OCI-LY7 (cell line): ENCODE data around the gene CENPH. TPM values are rescaled to one million over a fixed set of nuclear protein-coding genes. Genes with fewer than 3 reads are reported as not detected.

Experiments
- BruUV-seq: library from RNA; stranded (reverse); fragments of 400-500 nt; replicated peaks from 2 replicates; lab custom pipeline; 2021; lab: Mats Ljungman, UMichigan
- CTCF ChIA-PET: fragments of 300-600 bp; sonication (Branson Sonifier 250); formaldehyde crosslinking; loops from one replicate; lab custom pipeline; 2022; ENCODE audit warnings: antibody characterized with exemption; ENCODE audit not compliant: unreplicated experiment; lab: Charles Lee
- POLR2A ChIA-PET: fragments of 300-600 bp; sonication (Branson Sonifier 250); formaldehyde crosslinking; loops from one replicate; lab custom pipeline; 2022; ENCODE audit warnings: antibody characterized with exemption; lab: Charles Lee
- DNase-seq: peaks from one replicate; pipeline ENCODE4 v3.0.0-alpha.2; 2015; ENCODE audit warnings: low spot score
- H2AFZ ChIP-seq: fragments of 200-600 bp; sonication (generic), shearing (Covaris generic); 2 replicates; pipeline ENCODE4 v1.6.1; 2014; ENCODE audit warnings: mild to moderate bottlenecking, antibody characterized with exemption, low read length, moderate library complexity
- H3K27ac ChIP-seq: fragments of 200-600 bp; sonication (generic); 2 replicates; pipeline ENCODE4 v1.5.1; 2014; ENCODE audit warnings: mixed run types, low read depth, mild to moderate bottlenecking, moderate library complexity, low read length, inconsistent platforms; ENCODE audit not compliant: poor library complexity, severe bottlenecking
- H3K36me3 ChIP-seq: fragments of 200-600 bp; sonication (generic); 2 replicates; pipeline ENCODE4 v1.6.1; 2014; ENCODE audit warnings: mild to moderate bottlenecking, antibody characterized with exemption, low read length, moderate library complexity, mixed read lengths; ENCODE audit not compliant: insufficient read depth
- H3K4me1 ChIP-seq: fragments of 200-600 bp; sonication (generic); 2 replicates; pipeline ENCODE4 v1.5.1; 2014; ENCODE audit warnings: mild to moderate bottlenecking, low read length; ENCODE audit not compliant: insufficient read depth, poor library complexity, severe bottlenecking
- H3K4me2 ChIP-seq: fragments of 200-600 bp; sonication (generic); 2 replicates; pipeline ENCODE4 v1.6.1; 2014; ENCODE audit warnings: mild to moderate bottlenecking, low read length
- H3K4me3 ChIP-seq: fragments of 200-600 bp; sonication (generic); 2 replicates; pipeline ENCODE4 v1.5.1; 2014; ENCODE audit warnings: mild to moderate bottlenecking, low read depth, low read length; ENCODE audit not compliant: poor library complexity, severe bottlenecking
- H3K79me2 ChIP-seq: fragments of 200-600 bp; sonication (generic); 2 replicates; pipeline ENCODE4 v1.6.1; 2016; ENCODE audit warnings: low read depth, mild to moderate bottlenecking, low read length, moderate library complexity, mixed read lengths; ENCODE audit not compliant: insufficient read depth
- H3K9me2 ChIP-seq: fragments of 200-600 bp; sonication (generic); 2 replicates; pipeline ENCODE4 v1.6.1; 2016; ENCODE audit warnings: mild to moderate bottlenecking, low read length, mixed read lengths; ENCODE audit not compliant: insufficient read depth
- H3K9me3 ChIP-seq: fragments of 200-600 bp; sonication (generic); 2 replicates; pipeline ENCODE4 v1.6.1; 2014; ENCODE audit warnings: mild to moderate bottlenecking, mixed run types, low read length, mixed read lengths
- H4K20me1 ChIP-seq: fragments of 200-600 bp; sonication (generic); 2 replicates; pipeline ENCODE4 v1.6.1; 2014; ENCODE audit warnings: mild to moderate bottlenecking, antibody characterized with exemption, low read length, moderate library complexity, mixed read lengths; ENCODE audit not compliant: insufficient read depth
- CTCF ChIP-seq: fragments of 200-600 bp; sonication (generic); conservative IDR thresholded peaks from 2 replicates; pipeline ENCODE4 v1.5.1; 2014; ENCODE audit warnings: mild to moderate bottlenecking, antibody characterized with exemption, low read length, moderate library complexity, mixed read lengths
- EZH2phosphoT487 ChIP-seq: fragments of 200-600 bp; sonication (generic); IDR thresholded peaks from 2 replicates; pipeline ENCODE4 v1.6.1; 2018; ENCODE audit warnings: low read depth, borderline replicate concordance, mild to moderate bottlenecking, mixed run types, antibody characterized with exemption, low read length, moderate library complexity, mixed read lengths
- intact Hi-C: fragments of 100-400 bp; cut with micrococcal nuclease; formaldehyde crosslinking; loops from one replicate; pipeline ENCODE4 v1.10.0; 2022; ENCODE audit not compliant: unreplicated experiment
- small RNA-seq: library from RNA; depleted of rRNA; stranded (forward); fragments of <200 nt; gene quantifications from one replicate; pipeline ENCODE3, GENCODE V24; 2014
- total RNA-seq, 2 experiments: library from RNA; depleted of rRNA in 1 of 2; stranded (reverse); fragments of >200 nt in 1 of 2; shearing (Covaris generic) in 1 of 2; gene quantifications; 2 replicates each; pipeline ENCODE4 v1.2.3, GENCODE V29; 2014 to 2022

The CENPH gene
- total RNA-seq, 2 experiments from 2014 or later, result 86.1 to 105 TPM

GRCh38 chr5:69257577-69257976 is 68.2 kb downstream of the CENPH start:
- no peak overlapping the region for H3K4me2 ChIP-seq
- no peak for DNase-seq
- H3K9me2 ChIP-seq, result no peaks in the 10 kb centered on the region
- POLR2A ChIA-PET, result interaction anchor here (1.0 kb wide), 1 partner anchor 13 kb away, joined by 6 read pairs; no protein-coding TSS in a partner anchor
- no TSS peak for BruUV-seq
- H3K79me2 ChIP-seq, result no peaks in the 10 kb centered on the region
- no peaks in the 10 kb centered on the region for H3K9me3 ChIP-seq
- TF ChIP-seq CTCF, result no peak
- TF ChIP-seq EZH2phosphoT487, result no peak
- H4K20me1 ChIP-seq, result no peaks in the 10 kb centered on the region
- CTCF ChIA-PET, result no interaction called here
- no peaks in the 10 kb centered on the region for H3K4me1 ChIP-seq
- intact Hi-C loops, result no loop called here
- H2AFZ ChIP-seq, result no peak overlapping the region
- H3K36me3 ChIP-seq, result peaks cover 71% of the 10 kb centered on the region
- no peak overlapping the region for H3K27ac ChIP-seq
- H3K4me3 ChIP-seq, result no peak overlapping the region

Small RNA genes lying within 50 kb of the gene (small RNA-seq; reads per million reads assigned to genes)
- gene SNORA50D, result not detected

Other genes starting within 250 kb of the CENPH start
- gene SLC30A5, start 95.6 kb upstream of the CENPH start, total RNA-seq (2014; rRNA removed; shearing (Covaris generic)), result 30.2 and 47.5 TPM in 2 replicates
- 39.0 and 42.6 TPM in 2 replicates for gene SLC30A5, start 95.6 kb upstream of the CENPH start, total RNA-seq (2022)
- gene CCNB1, start 22.4 kb upstream of the CENPH start, total RNA-seq (2014; rRNA removed; shearing (Covaris generic)), result 181 and 206 TPM in 2 replicates
- gene CCNB1, start 22.4 kb upstream of the CENPH start, total RNA-seq (2022), result 274 and 276 TPM in 2 replicates
- 18.4 and 31.7 TPM in 2 replicates for gene CDK7, start 45.3 kb downstream of the CENPH start, total RNA-seq (2014; rRNA removed; shearing (Covaris generic))
- gene CDK7, start 45.3 kb downstream of the CENPH start, total RNA-seq (2022), result 22.5 and 33.1 TPM in 2 replicates
- gene CCDC125, start 143.2 kb downstream of the CENPH start, total RNA-seq (2014; rRNA removed; shearing (Covaris generic)), result 3.8 and 4.8 TPM in 2 replicates
- 8.5 and 10.0 TPM in 2 replicates for gene CCDC125, start 143.2 kb downstream of the CENPH start, total RNA-seq (2022)
- 54.9 and 91.8 TPM in 2 replicates for gene AK6, start 179.9 kb downstream of the CENPH start, total RNA-seq (2014; rRNA removed; shearing (Covaris generic))
- 85.4 and 85.7 TPM in 2 replicates for gene AK6, start 179.9 kb downstream of the CENPH start, total RNA-seq (2022)
- 113 TPM in 2 replicates for gene TAF9, start 179.9 kb downstream of the CENPH start, total RNA-seq (2014; rRNA removed; shearing (Covaris generic))
- gene TAF9, start 179.9 kb downstream of the CENPH start, total RNA-seq (2022), result 101 and 126 TPM in 2 replicates
- 41.6 and 64.1 TPM in 2 replicates for gene RAD17, start 180.2 kb downstream of the CENPH start, total RNA-seq (2014; rRNA removed; shearing (Covaris generic))
- 79.1 and 96.8 TPM in 2 replicates for gene RAD17, start 180.2 kb downstream of the CENPH start, total RNA-seq (2022)
- 0.57 and 0.82 TPM in 2 replicates for gene MARVELD2, start 225.5 kb downstream of the CENPH start, total RNA-seq (2014; rRNA removed; shearing (Covaris generic))
- 1.2 and 2.0 TPM in 2 replicates for gene MARVELD2, start 225.5 kb downstream of the CENPH start, total RNA-seq (2022)